AG09319 (cell line): Measurements from ENCODE around the gene PTH1R.
A peak's percentile ranks its signal among the peaks of the same experiment; 100 is the strongest.

Experiments
- DNase-seq: peaks from one replicate; pipeline ENCODE4 v3.0.0-alpha.2; 2010; ENCODE audit warnings: low read depth; ENCODE audit errors: extremely low read depth
- CTCF ChIP-seq: IDR thresholded peaks from 2 replicates; pipeline ENCODE4 v1.5.1; 2011; ENCODE audit warnings: low read depth, mild to moderate bottlenecking, inconsistent platforms, low read length, moderate library complexity

PTH1R gene

GRCh38 chr3:46918202-46918601, 40.7 kb downstream of the PTH1R start:
- DNase-seq, result no peak
- TF ChIP-seq CTCF, result no peak

DNA sequence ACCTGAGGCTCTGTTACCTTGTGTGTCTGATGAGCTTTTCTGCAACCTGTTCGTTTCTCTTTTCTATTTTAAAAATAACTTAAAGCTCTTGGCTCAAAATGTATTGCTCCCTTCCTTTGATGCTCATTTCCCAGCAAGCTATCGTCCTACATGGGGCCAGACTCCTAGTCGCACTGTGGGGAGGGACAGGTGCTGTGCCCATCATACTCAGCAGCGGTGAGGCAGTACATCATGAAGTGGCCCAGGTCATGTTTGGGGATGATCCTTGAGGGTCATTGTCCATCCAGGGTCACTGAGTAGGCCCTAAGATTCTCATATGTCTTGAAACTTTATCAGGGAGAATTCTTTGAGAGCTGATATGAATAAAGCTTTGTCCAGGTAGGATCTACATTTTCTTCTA, 41.1 kb downstream of the PTH1R start:
- DNase-seq, result no peak
- TF ChIP-seq CTCF, result no peak

- no peak for DNase-seq
- no peak for TF ChIP-seq CTCF
Measured at GRCh38 chr3:46921041-46921440, 43.5 kb downstream of the PTH1R start.

GRCh38 chr3:46921871-46922271, 44.4 kb downstream of the PTH1R start:
- DNase-seq, result no peak
- no peak for TF ChIP-seq CTCF

- no peak for DNase-seq
- no peak for TF ChIP-seq CTCF
Measured at GRCh38 chr3:46922426-46922825, 44.9 kb downstream of the PTH1R start.

- no peak for TF ChIP-seq CTCF
- no peak for DNase-seq
Measured at GRCh38 chr3:46922871-46923558, 45.5 kb downstream of the PTH1R start.

DNA sequence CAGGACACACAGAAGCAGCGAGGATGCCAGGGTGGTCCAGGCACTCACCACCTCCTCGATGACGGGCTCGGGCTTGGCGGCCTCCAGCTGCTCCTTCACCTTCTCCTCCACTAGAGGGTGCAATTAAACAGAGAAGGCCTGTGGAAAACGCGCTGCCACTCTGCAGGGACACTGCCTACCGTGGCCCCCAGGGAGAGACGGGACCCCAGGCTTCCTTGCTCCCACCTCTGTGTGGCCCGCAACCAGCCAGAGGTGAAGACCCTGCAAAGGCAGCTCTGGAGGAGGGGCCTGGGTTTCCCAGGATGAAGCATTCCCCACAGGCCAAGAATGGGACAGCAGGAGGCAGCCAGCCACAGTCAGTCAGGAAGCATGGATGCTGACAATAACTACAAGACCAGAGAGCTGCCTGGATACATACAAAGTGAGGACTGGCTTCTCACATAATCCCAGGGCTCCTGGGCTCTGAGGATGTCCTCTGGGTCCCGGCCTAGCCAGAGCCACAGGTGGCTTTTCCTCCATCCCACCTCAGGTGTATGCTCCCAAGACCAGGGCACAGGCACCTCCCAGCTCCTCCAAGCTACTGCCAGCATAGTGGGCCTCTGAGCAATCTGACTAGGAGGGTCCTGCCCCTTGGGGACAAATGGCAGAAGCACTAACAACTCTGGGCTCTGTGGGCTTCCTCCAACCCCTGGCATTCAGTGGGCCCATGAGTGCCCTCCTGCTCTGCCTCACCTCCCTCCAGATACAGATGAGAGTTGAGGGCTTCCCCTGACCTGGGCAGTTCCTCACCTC, 46.2 kb downstream of the PTH1R start:
- peak; percentile 57 for TF ChIP-seq CTCF

More for the DNA sequence above, 46.2 kb downstream of the PTH1R start:
- no peak for DNase-seq
